A549 (cell line): ENCODE measurements around the gene ST3GAL5. TPM values are rescaled to one million over a fixed set of nuclear protein-coding genes. Genes with fewer than 3 reads are reported as not detected.

ENCODE experiments used
- ATAC-seq, 2 experiments: fragments of 200-7000 bp in 1 of 2; fragments of >200 bp in 1 of 2; cut with Nextera tagmentation in 1 of 2; cut with Tn5 transposase in 1 of 2; 3 replicates each; pipeline versions ENCODE4 v1.8.0 to v1.9.1; 2018 to 2020; ENCODE audit warnings: mild to moderate bottlenecking in 1 of 2, moderate library complexity in 1 of 2
- CTCF ChIA-PET: fragments of 300-600 bp; sonication (Branson Sonifier 250); formaldehyde crosslinking; extraction: SDS; loops from one replicate; lab custom pipeline; 2021; ENCODE audit warnings: antibody characterized with exemption, inconsistent platforms; lab: Yijun Ruan, JAX
- POLR2A ChIA-PET: fragments of 350-600 bp; formaldehyde crosslinking; extraction: SDS; loops from one replicate; lab custom pipeline; 2021; ENCODE audit warnings: antibody characterized with exemption, inconsistent platforms; lab: Yijun Ruan, JAX
- DNase-seq, 2 experiments: peaks; one replicate each; pipeline versions ENCODE4 v3.0.0 to v3.0.0-alpha.2; 2011 to 2016; ENCODE audit warnings: low read depth in 1 of 2, low spot score in 1 of 2
- FAIRE-seq: peaks from 2 replicates; lab custom pipeline; 2011; peaks lifted over from hg19 to GRCh38; lab: Jason Lieb, UNC
- H3K27ac ChIP-seq, 2 experiments: fragments of >200 bp; sonication (Bioruptor Twin); formaldehyde crosslinking; 3 replicates each; pipeline ENCODE4 v1.5.1; 2016 to 2017
- H3K4me1 ChIP-seq: fragments of >200 bp; sonication (Bioruptor Twin); formaldehyde crosslinking; 3 replicates; pipeline ENCODE4 v1.6.1; 2016
- H3K4me2 ChIP-seq: fragments of >200 bp; sonication (Bioruptor Twin); formaldehyde crosslinking; 3 replicates; pipeline ENCODE4 v1.6.1; 2016
- H3K4me3 ChIP-seq: fragments of >200 bp; sonication (Bioruptor Twin); formaldehyde crosslinking; 3 replicates; pipeline ENCODE4 v1.5.1; 2016
- H3K9me3 ChIP-seq: fragments of >200 bp; sonication (Bioruptor Twin); formaldehyde crosslinking; 3 replicates; pipeline ENCODE4 v1.6.1; 2016
- CBX8 ChIP-seq: fragments of 200-600 bp; sonication (generic); IDR thresholded peaks from 2 replicates; pipeline ENCODE4 v1.6.1; 2016
- CEBPB ChIP-seq, 2 experiments: fragments of >200 bp in 1 of 2; sonication (Bioruptor Twin) in 1 of 2; formaldehyde crosslinking in 1 of 2; IDR thresholded peaks; 2 replicates each; pipeline ENCODE4 v1.6.1; 2012 to 2016
- EHMT2 ChIP-seq: fragments of 200-600 bp; sonication (generic); IDR thresholded peaks from 2 replicates; pipeline ENCODE4 v1.6.1; 2016; ENCODE audit warnings: antibody characterized with exemption, low read depth, mild to moderate bottlenecking, moderate library complexity
- ESRRA ChIP-seq: fragments of 150-350 bp; IDR thresholded peaks from 2 replicates; pipeline ENCODE4 v1.6.1; 2014; ENCODE audit warnings: mild to moderate bottlenecking, low read length, borderline replicate concordance
- FOXS1 ChIP-seq: fragments of 250-450 bp; sonication (Bioruptor Pico); IDR thresholded peaks from 2 replicates; pipeline ENCODE4 v1.5.0; 2020; ENCODE audit warnings: mild to moderate bottlenecking, moderate library complexity
- HES2 ChIP-seq: fragments of >200 bp; sonication (Bioruptor Twin); formaldehyde crosslinking; IDR thresholded peaks from 2 replicates; pipeline ENCODE4 v1.6.1; 2016
- JUN ChIP-seq, 2 experiments: fragments of >200 bp; sonication (Bioruptor Twin); formaldehyde crosslinking; IDR thresholded peaks; 2 replicates in 1 of 2; 3 replicates in 1 of 2; pipeline ENCODE4 v1.6.1; 2016 to 2017
- KDM1A ChIP-seq: fragments of 200-600 bp; sonication (generic); IDR thresholded peaks from 2 replicates; pipeline ENCODE4 v1.6.1; 2016; ENCODE audit warnings: low read depth, mild to moderate bottlenecking
- MAFK ChIP-seq: fragments of 450-650 bp; IDR thresholded peaks from 2 replicates; pipeline ENCODE4 v1.6.1; 2014; ENCODE audit not compliant: partially characterized antibody
- MAX ChIP-seq: IDR thresholded peaks from 2 replicates; pipeline ENCODE4 v1.6.1; 2012
- MAZ ChIP-seq: fragments of 150-350 bp; IDR thresholded peaks from 2 replicates; pipeline ENCODE4 v1.6.1; 2014; ENCODE audit warnings: antibody characterized with exemption, low read depth, low read length, borderline replicate concordance
- NR3C1 ChIP-seq: fragments of >200 bp; sonication (Bioruptor Twin); formaldehyde crosslinking; IDR thresholded peaks from 3 replicates; pipeline ENCODE4 v1.6.1; 2017
- PHF8 ChIP-seq: fragments of 200-600 bp; sonication (generic); IDR thresholded peaks from 2 replicates; pipeline ENCODE4 v1.6.1; 2016; ENCODE audit warnings: low read depth, mild to moderate bottlenecking, antibody characterized with exemption, moderate library complexity, borderline replicate concordance
- POLR2A ChIP-seq: IDR thresholded peaks from 2 replicates; pipeline ENCODE4 v1.6.1; 2012; ENCODE audit warnings: mild to moderate bottlenecking, low read length
- POLR2AphosphoS2 ChIP-seq: conservative IDR thresholded peaks from 2 replicates; pipeline ENCODE4 v1.6.1; 2012; ENCODE audit warnings: low read length, improper control_type of control experiment, inconsistent platforms
- RAD21 ChIP-seq, 2 experiments: fragments of >200 bp in 1 of 2; sonication (Bioruptor Twin) in 1 of 2; formaldehyde crosslinking in 1 of 2; IDR thresholded peaks in 1 of 2; conservative IDR thresholded peaks in 1 of 2; 2 replicates in 1 of 2; 3 replicates in 1 of 2; pipeline ENCODE4 v1.6.1; 2012 to 2018; ENCODE audit warnings: inconsistent platforms in 1 of 2
- RCOR1 ChIP-seq: fragments of 150-350 bp; IDR thresholded peaks from 2 replicates; pipeline ENCODE4 v1.6.1; 2014; ENCODE audit warnings: antibody characterized with exemption, low read length, low read depth
- RFX5 ChIP-seq: fragments of 450-650 bp; IDR thresholded peaks from 2 replicates; pipeline ENCODE4 v1.7.1; 2014; ENCODE audit warnings: antibody characterized with exemption, mild to moderate bottlenecking, moderate library complexity
- RNF2 ChIP-seq: fragments of 200-600 bp; sonication (generic); IDR thresholded peaks from 2 replicates; pipeline ENCODE4 v1.6.1; 2016; ENCODE audit warnings: low read depth, mild to moderate bottlenecking, antibody characterized with exemption, moderate library complexity, borderline replicate concordance
- SMC3 ChIP-seq: fragments of >200 bp; sonication (Bioruptor Twin); formaldehyde crosslinking; IDR thresholded peaks from 3 replicates; pipeline ENCODE4 v1.6.1; 2018; ENCODE audit warnings: inconsistent platforms
- SREBF2 ChIP-seq: fragments of 450-650 bp; IDR thresholded peaks from 2 replicates; pipeline ENCODE4 v1.6.1; 2014; ENCODE audit warnings: mild to moderate bottlenecking, moderate library complexity
- TFCP2L1 ChIP-seq: fragments of 250-450 bp; sonication (Bioruptor Pico); IDR thresholded peaks from 2 replicates; pipeline ENCODE4 v1.5.0; 2021; ENCODE audit warnings: mild to moderate bottlenecking
- USF2 ChIP-seq: fragments of 450-650 bp; IDR thresholded peaks from 2 replicates; pipeline ENCODE4 v1.6.1; 2014; ENCODE audit warnings: antibody characterized with exemption
- ZC3H11A ChIP-seq: fragments of 450-650 bp; IDR thresholded peaks from 2 replicates; pipeline ENCODE4 v1.6.1; 2014; ENCODE audit warnings: antibody characterized with exemption, mild to moderate bottlenecking
- ZSCAN20 ChIP-seq: fragments of 250-450 bp; sonication (Bioruptor Pico); IDR thresholded peaks from 2 replicates; pipeline ENCODE4 v1.8.0; 2022; ENCODE audit warnings: mild to moderate bottlenecking, moderate library complexity
- WGBS: methylation state at CpG from one replicate; pipeline ENCODE4 v1.1.6; 2017; ENCODE audit errors: missing lambda C conversion rate; 5-methylcytosine and 5-hydroxymethylcytosine counted together
- polyA plus RNA-seq, 4 experiments: library from polyadenylated mRNA; depleted of rRNA in 3 of 4; stranded (reverse); fragments of >200 nt; fragmentation: RNase III in 1 of 4; extraction: RNeasy Plus Mini Kit Qiagen cat#74134 plus additional on column Dnase treatment in 1 of 4; gene quantifications; 2 replicates in 3 of 4; 3 replicates in 1 of 4; pipeline ENCODE4 v1.2.3, GENCODE V29; 2011 to 2017

The ST3GAL5 gene
- polyA plus RNA-seq, 2 of the 4 experiments (the other 2 are of a cell fraction), result 36.9 to 119 TPM

- no peak overlapping the region for H3K4me3 ChIP-seq
- no peak for ATAC-seq
- H3K9me3 ChIP-seq, result no peaks in the 10 kb centered on the region
- FAIRE-seq, result no peak
- no peak for DNase-seq
- 74% methylated on average over 4 of the region's 4 CpGs for WGBS
- peak overlapping the region; percentile 15; the same call in 1 of the 3 replicates for H3K4me2 ChIP-seq
- CTCF ChIA-PET, result interaction anchor here (1.0 to 7.3 kb wide), 3 partner anchors 10 to 15 kb away, joined by 3 to 75 read pairs (median 3); partner anchors contain the start of gene ST3GAL5
- peak overlapping the region; percentile 37 to 67; a peak in 5 of 6 replicates for H3K27ac ChIP-seq
- H3K4me1 ChIP-seq, result peaks cover 27% of the 10 kb centered on the region
- POLR2A ChIA-PET, result no interaction called here
- TF ChIP-seq MAZ (no peak), CEBPB (IDR thresholded peaks at IDR 0.05) (peak in 1 of 2 experiments; percentile 40; a peak in 2 of 4 replicates)
Measured at GRCh38 chr2:85905187-85905666, 16.4 kb upstream of the ST3GAL5 start.

GRCh38 chr2:85903849-85904248 is 15.1 kb upstream of the ST3GAL5 start:
- no peak overlapping the region for H3K4me3 ChIP-seq
- no peak for FAIRE-seq
- DNase-seq, result no peak
- ATAC-seq, result no peak
- H3K4me1 ChIP-seq, result peaks cover 27% of the 10 kb centered on the region
- WGBS, result 92% methylated on average over 8 of the region's 8 CpGs
- no peak for TF ChIP-seq SREBF2
- no peak for TF ChIP-seq SMC3
- no peak for TF ChIP-seq ZSCAN20 (CRISPR knock-in tag)
- TF ChIP-seq CEBPB (IDR thresholded peaks at IDR 0.05), result no peak
- TF ChIP-seq USF2, result no peak
- no peak for TF ChIP-seq TFCP2L1
- no peak for TF ChIP-seq RCOR1
- no peak for TF ChIP-seq RNF2
- no peak for TF ChIP-seq MAFK
- no peak for TF ChIP-seq KDM1A
- TF ChIP-seq JUN (IDR thresholded peaks at IDR 0.05), result no peak
- TF ChIP-seq POLR2AphosphoS2, result no peak
- TF ChIP-seq POLR2A, result no peak
- TF ChIP-seq NR3C1, result no peak
- TF ChIP-seq HES2, result no peak
- TF ChIP-seq CBX8, result no peak
- H3K4me2 ChIP-seq, result no peak overlapping the region
- POLR2A ChIA-PET, result interaction anchor here (0.5 kb wide), 1 partner anchor 88 kb away, joined by 3 read pairs; no protein-coding TSS in a partner anchor
- H3K9me3 ChIP-seq, result no peaks in the 10 kb centered on the region
- H3K27ac ChIP-seq, result peak overlapping the region in 1 of 2 experiments; percentile 38; a peak in 2 of 6 replicates
- CTCF ChIA-PET, result interaction anchor here (0.6 to 7.3 kb wide), 6 partner anchors 9 to 795 kb away, joined by 3 to 75 read pairs (median 4); partner anchors contain the start of gene ST3GAL5

GRCh38 chr2:85902496-85902895 is 13.7 kb upstream of the ST3GAL5 start:
- FAIRE-seq, result no peak
- Histone ChIP-seq H3K4me3 (no peak overlapping the region), H3K9me3 (no peaks in the 10 kb centered on the region), H3K4me2 (no peak overlapping the region), H3K4me1 (peaks cover 15% of the 10 kb centered on the region), H3K27ac (peak overlapping the region in 1 of 2 experiments; percentile 36; a peak in 2 of 6 replicates)
- WGBS, result 80% methylated on average over 2 of the region's 2 CpGs
- ATAC-seq, result peak in 1 of 2 experiments; percentile 18; a peak in 2 of 6 replicates
- ChIA-PET CTCF (interaction anchor here (0.6 to 7.3 kb wide), 6 partner anchors 8 to 227 kb away, joined by 3 to 75 read pairs (median 4); partner anchors contain the start of gene ST3GAL5), POLR2A (no interaction called here)
- TF ChIP-seq RCOR1 (no peak), RAD21 (conservative IDR thresholded peaks at IDR 0.05 in 1 of 2, IDR thresholded peaks at IDR 0.05 in 1 of 2) (no peak), ESRRA (no peak), RFX5 (no peak), EHMT2 (no peak), MAX (no peak), PHF8 (no peak), FOXS1 (CRISPR knock-in tag) (no peak), ZC3H11A (no peak), POLR2A (no peak)
- no peak for DNase-seq
